Esophagus squamous epithelium (tissue), 4 donors: ENCODE data around the gene CARMIL3.

Source experiments
- POLR2A ChIP-seq, 4 donors: fragments of 450-650 bp; IDR thresholded peaks; one replicate each; pipeline ENCODE4 v1.6.1; 2017; ENCODE audit warnings: antibody characterized with exemption in 4 of 4, mild to moderate bottlenecking in 4 of 4, moderate library complexity in 3 of 4
- TF ChIP-seq, protein P1 (sequence below), 6 experiments: fragments of 450-650 bp in 4 of 6; fragments of 200-600 bp in 2 of 6; sonication (generic) in 2 of 6; IDR thresholded peaks; one replicate each; pipeline ENCODE4 v1.5.1; 2016 to 2019; ENCODE audit warnings: antibody characterized with exemption in 6 of 6, mild to moderate bottlenecking in 4 of 6, moderate library complexity in 4 of 6

- TF ChIP-seq, protein P1, sequence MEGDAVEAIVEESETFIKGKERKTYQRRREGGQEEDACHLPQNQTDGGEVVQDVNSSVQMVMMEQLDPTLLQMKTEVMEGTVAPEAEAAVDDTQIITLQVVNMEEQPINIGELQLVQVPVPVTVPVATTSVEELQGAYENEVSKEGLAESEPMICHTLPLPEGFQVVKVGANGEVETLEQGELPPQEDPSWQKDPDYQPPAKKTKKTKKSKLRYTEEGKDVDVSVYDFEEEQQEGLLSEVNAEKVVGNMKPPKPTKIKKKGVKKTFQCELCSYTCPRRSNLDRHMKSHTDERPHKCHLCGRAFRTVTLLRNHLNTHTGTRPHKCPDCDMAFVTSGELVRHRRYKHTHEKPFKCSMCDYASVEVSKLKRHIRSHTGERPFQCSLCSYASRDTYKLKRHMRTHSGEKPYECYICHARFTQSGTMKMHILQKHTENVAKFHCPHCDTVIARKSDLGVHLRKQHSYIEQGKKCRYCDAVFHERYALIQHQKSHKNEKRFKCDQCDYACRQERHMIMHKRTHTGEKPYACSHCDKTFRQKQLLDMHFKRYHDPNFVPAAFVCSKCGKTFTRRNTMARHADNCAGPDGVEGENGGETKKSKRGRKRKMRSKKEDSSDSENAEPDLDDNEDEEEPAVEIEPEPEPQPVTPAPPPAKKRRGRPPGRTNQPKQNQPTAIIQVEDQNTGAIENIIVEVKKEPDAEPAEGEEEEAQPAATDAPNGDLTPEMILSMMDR (IDR thresholded peaks at IDR 0.05) = no peak
- no peak for TF ChIP-seq POLR2A (IDR thresholded peaks at IDR 0.05)
Measured at GRCh38 chr14:24075485-24076301, 23.9 kb downstream of the CARMIL3 start.
